Nephron (organoid): Measurements from ENCODE around the gene TOM1L2.
A peak's percentile ranks its signal among the peaks of the same experiment; 100 is the strongest.
"Not testable (repeated sequence)": the region's sequence is repeated elsewhere in the genome, so short reads cannot be mapped to it uniquely, and the experiment has no call there.

Experiments used
- H3K27ac Mint-ChIP-seq, 3 experiments: 2 replicates each; pipeline ENCODE4 v1.8.0; 2020; ENCODE audit warnings: mixed read lengths in 3 of 3, mild to moderate bottlenecking in 2 of 3, moderate library complexity in 1 of 3
- H3K27me3 Mint-ChIP-seq: 2 replicates; pipeline ENCODE4 v1.8.0; 2021; ENCODE audit warnings: low read depth, mild to moderate bottlenecking, moderate library complexity, mixed read lengths
- H3K36me3 Mint-ChIP-seq: 2 replicates; pipeline ENCODE4 v1.8.0; 2020; ENCODE audit warnings: low read depth, mixed read lengths
- H3K4me1 Mint-ChIP-seq: 2 replicates; pipeline ENCODE4 v1.8.0; 2020; ENCODE audit warnings: mixed read lengths
- H3K4me3 Mint-ChIP-seq, 3 experiments: 2 replicates each; pipeline ENCODE4 v1.8.0; 2020; ENCODE audit warnings: mild to moderate bottlenecking in 3 of 3, mixed read lengths in 3 of 3, moderate library complexity in 2 of 3
- H3K9me3 Mint-ChIP-seq: 2 replicates; pipeline ENCODE4 v1.8.0; 2020; ENCODE audit warnings: mixed read lengths
- TF ChIP-seq, protein P1 (sequence below), 3 experiments: fragments of 200-600 bp; sonication (generic); IDR thresholded peaks; one replicate each; pipeline ENCODE4 v1.5.0; 2021; ENCODE audit warnings: antibody characterized with exemption in 3 of 3; ENCODE audit not compliant: unreplicated experiment in 3 of 3

The TOM1L2 gene

DNA sequence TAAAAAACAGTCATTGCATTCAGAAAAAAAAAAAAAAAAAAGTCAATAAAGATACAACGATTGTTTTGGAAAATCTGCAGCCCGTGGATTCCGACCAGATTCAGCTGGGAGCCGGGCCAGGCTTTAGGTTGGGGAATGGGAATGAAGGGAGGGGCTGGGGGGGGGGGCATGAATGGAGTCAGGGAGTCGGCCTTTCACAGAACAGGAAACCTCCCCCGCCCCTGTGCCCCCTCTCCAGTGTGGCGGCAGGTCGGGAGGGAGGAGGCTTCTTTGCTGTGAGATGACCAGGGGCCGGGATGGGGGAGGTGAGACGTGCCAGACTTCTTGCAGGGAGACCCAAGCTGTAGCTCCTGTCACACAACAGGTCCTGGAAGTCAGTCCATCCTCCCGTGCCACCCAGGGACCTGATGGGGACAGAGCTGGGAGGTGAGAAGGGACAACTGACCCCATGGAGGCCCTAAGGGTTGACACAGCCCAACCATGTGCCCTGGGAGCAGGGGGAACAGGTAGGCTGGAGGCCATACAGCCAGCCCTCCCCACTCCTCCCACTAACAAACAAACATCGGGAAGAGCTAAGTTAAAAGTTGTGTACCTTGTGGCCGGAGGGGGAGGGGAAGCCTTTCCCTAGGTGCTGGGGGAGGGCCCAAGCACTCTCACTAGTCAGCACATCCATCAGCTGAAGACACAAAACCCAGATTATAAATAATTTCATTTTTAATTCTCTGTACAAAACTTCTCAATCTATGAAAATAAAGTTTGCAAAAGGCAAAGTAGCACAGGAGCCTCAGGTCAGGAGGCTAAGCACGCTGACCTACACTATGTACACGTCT, 160.6 kb downstream of the TOM1L2 start:
- Mint-ChIP-seq H3K4me3 (peak overlapping the region; percentile 29 to 38 (median 34)), H3K27me3 (peaks cover 3% of the 10 kb centered on the region), H3K36me3 (no peaks in the 10 kb centered on the region), H3K27ac (peak overlapping the region; percentile 71 to 92 (median 82)), H3K9me3 (no peaks in the 10 kb centered on the region), H3K4me1 (peaks cover 34% of the 10 kb centered on the region)
- TF ChIP-seq, protein P1, sequence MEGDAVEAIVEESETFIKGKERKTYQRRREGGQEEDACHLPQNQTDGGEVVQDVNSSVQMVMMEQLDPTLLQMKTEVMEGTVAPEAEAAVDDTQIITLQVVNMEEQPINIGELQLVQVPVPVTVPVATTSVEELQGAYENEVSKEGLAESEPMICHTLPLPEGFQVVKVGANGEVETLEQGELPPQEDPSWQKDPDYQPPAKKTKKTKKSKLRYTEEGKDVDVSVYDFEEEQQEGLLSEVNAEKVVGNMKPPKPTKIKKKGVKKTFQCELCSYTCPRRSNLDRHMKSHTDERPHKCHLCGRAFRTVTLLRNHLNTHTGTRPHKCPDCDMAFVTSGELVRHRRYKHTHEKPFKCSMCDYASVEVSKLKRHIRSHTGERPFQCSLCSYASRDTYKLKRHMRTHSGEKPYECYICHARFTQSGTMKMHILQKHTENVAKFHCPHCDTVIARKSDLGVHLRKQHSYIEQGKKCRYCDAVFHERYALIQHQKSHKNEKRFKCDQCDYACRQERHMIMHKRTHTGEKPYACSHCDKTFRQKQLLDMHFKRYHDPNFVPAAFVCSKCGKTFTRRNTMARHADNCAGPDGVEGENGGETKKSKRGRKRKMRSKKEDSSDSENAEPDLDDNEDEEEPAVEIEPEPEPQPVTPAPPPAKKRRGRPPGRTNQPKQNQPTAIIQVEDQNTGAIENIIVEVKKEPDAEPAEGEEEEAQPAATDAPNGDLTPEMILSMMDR (IDR thresholded peaks at IDR 0.05; ENCODE audit: unreplicated experiment in 3 of 3): no peak

DNA sequence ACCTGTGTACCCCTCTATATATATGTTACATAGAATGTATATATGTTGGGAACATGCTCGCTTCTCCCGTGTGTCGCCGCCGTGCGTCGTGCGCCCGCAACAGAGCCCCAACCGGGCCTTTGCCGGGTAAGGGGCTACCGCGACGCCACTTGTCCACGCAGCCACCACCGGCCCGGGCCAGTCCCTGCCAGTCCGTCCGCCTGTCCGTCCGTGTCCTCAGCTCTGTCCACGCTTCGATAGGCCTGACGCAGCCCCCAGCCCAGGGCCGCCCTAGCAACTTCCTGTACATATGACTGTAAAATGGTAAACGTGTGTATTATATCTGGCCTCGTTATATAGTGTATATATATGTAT, 161.3 kb downstream of the TOM1L2 start:
- peak overlapping the region; percentile 71 to 92 (median 82) for H3K27ac Mint-ChIP-seq
- peaks cover 3% of the 10 kb centered on the region for H3K27me3 Mint-ChIP-seq
- peaks cover 5% of the 10 kb centered on the region for H3K36me3 Mint-ChIP-seq
- no peaks in the 10 kb centered on the region for H3K9me3 Mint-ChIP-seq
- TF ChIP-seq, protein P1 (IDR thresholded peaks at IDR 0.05; ENCODE audit: unreplicated experiment in 3 of 3): no peak
- H3K4me1 Mint-ChIP-seq: peaks cover 40% of the 10 kb centered on the region
- peak overlapping the region; percentile 59 to 75 (median 60) for H3K4me3 Mint-ChIP-seq

DNA sequence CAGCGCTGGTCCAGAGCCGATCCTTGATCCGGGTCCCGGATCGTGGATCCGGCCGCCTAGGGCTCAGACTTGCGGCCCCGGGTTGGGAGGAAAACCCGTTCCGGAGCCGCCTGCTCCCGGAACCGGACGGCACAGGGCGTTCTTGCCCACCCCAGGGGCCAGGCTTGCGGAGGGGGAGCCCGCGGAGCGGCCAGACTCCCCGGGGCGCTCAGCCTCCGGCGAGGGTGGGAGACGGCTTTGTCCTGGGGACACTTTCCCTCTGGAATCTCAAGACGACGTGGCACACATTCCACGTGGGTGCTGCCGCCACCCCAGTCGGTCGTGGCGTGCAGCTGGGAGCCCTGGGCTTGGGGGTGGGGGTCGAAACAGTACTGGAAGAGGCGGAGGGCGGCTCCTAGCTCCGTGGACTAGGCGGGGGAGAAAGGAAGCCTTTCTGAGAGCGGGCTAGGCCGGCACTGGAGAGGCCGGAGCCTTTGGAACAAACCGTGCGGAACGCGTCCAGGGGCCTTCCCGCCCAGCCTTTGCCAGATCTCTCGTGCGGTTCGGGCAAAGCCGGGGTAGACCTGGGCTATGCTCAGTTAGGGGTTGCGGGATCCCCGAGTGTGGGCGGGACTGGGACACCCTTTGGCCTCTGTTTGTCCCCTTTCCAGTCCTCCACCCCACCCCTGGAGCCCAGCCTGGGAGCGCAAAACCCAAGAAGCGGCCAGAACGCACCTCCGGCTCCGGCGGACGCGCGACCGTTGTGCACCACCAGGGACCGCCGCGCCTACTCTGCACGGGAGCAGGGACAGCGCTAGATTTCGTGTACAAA, 161.9 kb downstream of the TOM1L2 start:
- Mint-ChIP-seq H3K4me3 (peak overlapping the region; percentile 60 to 75 (median 68)), H3K27me3 (peaks cover 3% of the 10 kb centered on the region), H3K36me3 (peaks cover 10% of the 10 kb centered on the region), H3K4me1 (peaks cover 42% of the 10 kb centered on the region), H3K27ac (peak overlapping the region; percentile 55 to 92 (median 71)), H3K9me3 (no peaks in the 10 kb centered on the region)
- TF ChIP-seq, protein P1 (IDR thresholded peaks at IDR 0.05; ENCODE audit: unreplicated experiment in 3 of 3): peak in 1 of 3 experiments; percentile 10

DNA sequence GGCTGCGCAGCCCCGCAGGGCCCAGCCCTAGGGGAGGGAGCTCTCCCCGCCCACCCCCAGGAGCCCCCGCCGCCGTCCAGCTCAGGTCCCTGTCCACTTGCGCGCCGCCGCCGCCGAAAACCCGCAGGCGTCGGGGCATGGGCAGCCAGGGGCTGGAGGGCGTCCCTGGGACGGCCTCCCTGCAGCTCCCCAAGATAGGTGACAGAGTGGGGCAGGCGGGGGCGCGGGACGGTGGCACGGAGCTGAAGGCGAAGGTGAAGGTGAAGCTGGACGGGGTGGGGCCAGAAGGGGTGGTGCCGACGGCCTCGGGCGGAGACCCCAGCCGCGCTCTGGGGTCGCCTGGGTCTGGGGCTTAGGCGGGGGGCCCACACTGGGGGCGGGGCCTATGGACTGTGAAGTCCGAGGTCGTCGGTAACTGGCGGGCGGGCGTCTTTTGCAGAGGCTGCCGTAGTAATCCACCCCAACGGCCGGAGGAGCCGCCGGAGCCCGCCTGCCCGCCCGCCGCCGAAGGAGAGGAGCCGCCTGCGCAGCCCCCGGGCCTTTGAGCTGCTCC, 162.6 kb downstream of the TOM1L2 start:
- H3K9me3 Mint-ChIP-seq: no peaks in the 10 kb centered on the region
- peaks cover 42% of the 10 kb centered on the region for H3K4me1 Mint-ChIP-seq
- no peak overlapping the region for H3K27ac Mint-ChIP-seq
- TF ChIP-seq, protein P1 (IDR thresholded peaks at IDR 0.05; ENCODE audit: unreplicated experiment in 3 of 3): no peak
- peak overlapping the region in 2 of 3 experiments; percentile 60 to 75 for H3K4me3 Mint-ChIP-seq
- H3K27me3 Mint-ChIP-seq: peaks cover 3% of the 10 kb centered on the region
- H3K36me3 Mint-ChIP-seq: peaks cover 15% of the 10 kb centered on the region

DNA sequence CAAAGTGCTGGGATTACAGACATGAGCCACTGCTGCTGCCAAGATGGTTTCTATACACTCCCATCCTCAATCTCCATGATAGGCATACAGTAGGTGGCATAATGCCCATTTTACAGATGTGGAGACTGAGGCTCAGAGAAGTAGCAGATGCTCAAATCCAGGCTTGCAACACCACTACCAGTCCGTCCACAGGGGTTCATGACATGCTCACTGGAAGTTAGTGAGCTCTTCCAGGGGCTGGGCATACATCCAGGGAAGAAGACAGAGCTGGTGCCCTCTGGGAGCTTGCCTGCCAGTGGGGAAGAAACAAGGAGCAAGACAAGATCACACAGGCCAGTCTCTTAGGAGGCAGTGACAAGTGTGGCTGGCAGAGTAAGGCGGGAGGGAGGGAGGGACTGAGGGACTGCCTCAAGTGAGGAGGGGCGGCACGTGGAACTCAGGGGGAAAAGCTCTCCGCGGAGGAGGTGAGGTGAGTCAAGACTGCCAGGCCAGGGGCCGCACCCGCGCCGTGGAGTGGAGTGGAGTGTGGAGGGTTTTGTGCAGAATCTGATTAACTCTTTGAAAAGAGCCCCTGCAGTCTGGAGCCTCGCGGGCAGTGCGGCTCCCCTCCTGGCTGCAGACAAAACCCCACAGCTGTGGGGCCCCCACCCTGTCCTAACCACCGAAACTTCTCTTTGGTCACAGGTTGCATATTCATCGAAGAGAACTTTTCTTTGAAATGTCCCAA, 163.3 kb downstream of the TOM1L2 start:
- Mint-ChIP-seq H3K27me3 (peaks cover 3% of the 10 kb centered on the region), H3K36me3 (peaks cover 20% of the 10 kb centered on the region), H3K9me3 (no peaks in the 10 kb centered on the region), H3K27ac (peak overlapping the region in 2 of 3 experiments; percentile 5 to 57), H3K4me1 (peaks cover 42% of the 10 kb centered on the region), H3K4me3 (peak overlapping the region; percentile 46 to 67 (median 64))
- TF ChIP-seq, protein P1 (IDR thresholded peaks at IDR 0.05; ENCODE audit: unreplicated experiment in 3 of 3): no peak

DNA sequence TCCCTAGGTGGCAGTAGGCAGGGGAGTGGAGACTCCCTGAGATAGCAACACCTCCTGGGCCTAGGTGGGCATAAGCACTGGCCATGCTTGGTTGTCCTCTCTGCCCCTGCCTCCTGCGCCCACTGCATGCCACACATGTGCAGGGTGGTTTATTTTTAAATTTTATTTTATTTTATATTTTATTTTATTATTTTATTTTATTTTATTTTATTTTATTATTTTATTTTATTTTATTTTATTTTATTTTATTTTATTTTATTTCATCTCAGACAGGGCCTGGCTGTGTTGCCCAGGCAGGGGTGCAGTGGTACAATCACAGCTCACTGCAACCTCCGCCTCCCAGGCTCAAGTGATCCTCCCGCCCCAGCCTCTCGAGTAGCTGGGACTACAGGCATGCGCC, 164.0 kb downstream of the TOM1L2 start:
- H3K4me3 Mint-ChIP-seq, H3K27me3 Mint-ChIP-seq, H3K9me3 Mint-ChIP-seq, H3K27ac Mint-ChIP-seq: not testable (repeated sequence)
- peaks cover 42% of the 10 kb centered on the region for H3K4me1 Mint-ChIP-seq
- H3K36me3 Mint-ChIP-seq: peaks cover 24% of the 10 kb centered on the region
